Measurements from ENCODE around the gene OR2T10.
"Not testable (repeated sequence)": the region's sequence is repeated elsewhere in the genome, so short reads cannot be mapped to it uniquely, and the experiment has no call there.

GRCh38 chr1:248574657-248575056, 22.8 kb downstream of the OR2T10 start, which contains the start of gene OR2T34:
- TF ChIP-seq CTCF (IDR thresholded peaks at IDR 0.05; ENCODE audit: low read depth, low read length); EZH2phosphoT487 (IDR thresholded peaks at IDR 0.05; ENCODE audit: low read depth): not testable (repeated sequence)

Data from OCI-LY3 (cell line).